NAMALWA (cell line): Measurements from ENCODE around the gene PCDHB1.

Experiments used
- DNase-seq: peaks from one replicate; pipeline ENCODE4 v3.0.0-alpha.2; 2015; ENCODE audit warnings: low spot score

PCDHB1 gene

DNA sequence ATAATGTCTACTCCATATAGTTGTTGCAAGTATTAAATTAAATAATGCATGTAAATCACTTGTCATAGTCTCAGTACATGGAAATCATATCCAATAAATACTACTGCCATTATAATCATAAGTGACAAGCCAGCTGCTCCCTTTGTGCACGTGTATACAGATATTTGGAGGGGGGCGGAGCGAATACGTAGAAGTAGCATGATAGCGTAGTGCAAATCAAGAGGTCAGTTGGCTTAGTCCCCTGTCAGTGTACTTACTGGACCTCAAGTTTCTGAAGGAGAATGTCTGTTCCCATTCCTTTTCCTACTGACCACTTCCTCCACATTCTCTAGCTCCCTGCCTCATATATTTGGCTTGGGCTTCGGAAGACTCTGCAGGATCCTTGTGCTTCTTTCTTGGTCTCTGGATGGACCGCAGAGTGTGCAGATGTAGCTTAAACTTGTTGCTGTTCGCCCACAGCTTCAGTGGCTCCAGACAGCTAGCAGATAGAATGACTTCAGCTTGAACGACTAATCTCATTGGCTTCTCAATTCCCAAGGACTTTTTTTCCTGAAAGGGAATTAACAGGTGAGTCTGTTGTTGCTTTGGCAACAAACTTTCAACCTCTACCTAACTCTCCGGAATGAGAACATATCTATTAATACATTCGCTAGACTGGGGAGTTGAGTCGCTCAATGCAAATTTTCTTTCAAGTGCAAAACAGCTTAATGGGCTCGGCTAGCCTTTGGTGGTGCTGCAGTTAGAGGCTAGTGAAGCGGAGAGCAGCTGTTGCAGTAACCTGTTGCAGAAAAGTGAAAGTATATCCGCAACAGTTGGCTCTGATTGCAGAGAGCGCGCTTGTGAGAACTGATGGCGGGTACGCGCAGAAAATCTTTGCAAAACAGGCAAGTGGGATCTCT is at the start of gene PCDHB1:
Gene PCDHB1, plus strand, starts transcription at position 753 of the 899 bp plus-strand sequence. Its CDS starts 97 bp downstream, at position 850.
- DNase-seq: no peak

DNA sequence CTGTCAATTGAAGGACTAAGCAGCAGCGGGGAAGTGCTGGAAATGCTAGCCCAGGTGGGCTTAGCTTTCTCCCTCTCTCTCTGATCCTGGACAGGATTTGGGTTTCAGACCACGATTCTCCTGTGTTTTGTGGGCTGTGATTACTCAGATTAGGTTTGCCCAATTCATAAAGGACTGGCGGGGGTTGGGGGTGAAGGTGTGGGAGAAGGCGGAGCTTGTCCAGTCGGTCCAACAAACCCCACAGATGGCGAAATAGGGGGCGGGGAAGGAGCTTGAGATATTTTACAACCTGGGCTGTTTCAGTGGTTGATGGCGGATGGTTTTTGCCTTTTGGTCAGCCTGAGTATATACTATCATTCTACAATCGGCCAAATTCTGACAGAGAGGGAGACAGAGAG is 49.7 kb upstream of the PCDHB1 start:
- no peak for DNase-seq

DNA sequence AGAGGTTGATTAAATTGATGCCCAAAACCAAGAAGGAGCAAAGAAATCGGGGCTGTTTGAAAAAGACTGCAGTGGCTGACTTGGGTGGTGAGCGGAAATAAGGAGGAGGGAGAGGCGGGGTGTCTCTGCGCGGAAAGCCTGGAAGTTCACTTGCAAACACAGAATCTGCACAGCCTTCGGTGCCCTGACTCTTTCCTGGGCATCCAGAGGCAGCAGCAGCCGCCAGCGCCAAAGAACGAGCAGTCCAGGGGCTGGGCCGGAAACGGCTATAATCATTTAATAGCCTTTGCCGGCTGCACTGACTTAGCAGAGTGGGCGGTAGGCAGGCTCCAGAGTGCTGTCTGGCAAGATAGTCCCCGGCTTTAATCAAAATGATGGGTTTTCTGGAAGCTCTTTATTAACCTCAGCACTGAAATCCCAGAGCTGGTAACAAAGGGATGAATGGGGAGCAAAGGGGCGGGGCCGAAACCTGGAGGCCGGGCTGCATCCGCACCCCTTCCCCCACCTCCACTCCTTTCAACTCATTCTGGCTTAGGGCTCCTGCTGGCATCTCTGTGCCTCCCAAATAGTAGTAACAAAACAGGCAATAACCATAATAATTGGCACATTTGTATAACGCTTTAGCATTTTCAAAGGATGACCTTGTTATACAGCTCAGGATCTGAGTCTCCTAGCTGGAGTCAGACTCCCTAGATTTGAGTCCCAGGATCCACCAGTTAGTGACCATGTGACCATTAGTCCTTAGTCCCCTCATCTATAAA is 49.1 kb upstream of the PCDHB1 start:
- no peak for DNase-seq

- DNase-seq: no peak
Observed at GRCh38 chr5:141002605-141002965, 48.6 kb upstream of the PCDHB1 start.

GRCh38 chr5:141003031-141003430 is 48.1 kb upstream of the PCDHB1 start:
- no peak for DNase-seq

DNA sequence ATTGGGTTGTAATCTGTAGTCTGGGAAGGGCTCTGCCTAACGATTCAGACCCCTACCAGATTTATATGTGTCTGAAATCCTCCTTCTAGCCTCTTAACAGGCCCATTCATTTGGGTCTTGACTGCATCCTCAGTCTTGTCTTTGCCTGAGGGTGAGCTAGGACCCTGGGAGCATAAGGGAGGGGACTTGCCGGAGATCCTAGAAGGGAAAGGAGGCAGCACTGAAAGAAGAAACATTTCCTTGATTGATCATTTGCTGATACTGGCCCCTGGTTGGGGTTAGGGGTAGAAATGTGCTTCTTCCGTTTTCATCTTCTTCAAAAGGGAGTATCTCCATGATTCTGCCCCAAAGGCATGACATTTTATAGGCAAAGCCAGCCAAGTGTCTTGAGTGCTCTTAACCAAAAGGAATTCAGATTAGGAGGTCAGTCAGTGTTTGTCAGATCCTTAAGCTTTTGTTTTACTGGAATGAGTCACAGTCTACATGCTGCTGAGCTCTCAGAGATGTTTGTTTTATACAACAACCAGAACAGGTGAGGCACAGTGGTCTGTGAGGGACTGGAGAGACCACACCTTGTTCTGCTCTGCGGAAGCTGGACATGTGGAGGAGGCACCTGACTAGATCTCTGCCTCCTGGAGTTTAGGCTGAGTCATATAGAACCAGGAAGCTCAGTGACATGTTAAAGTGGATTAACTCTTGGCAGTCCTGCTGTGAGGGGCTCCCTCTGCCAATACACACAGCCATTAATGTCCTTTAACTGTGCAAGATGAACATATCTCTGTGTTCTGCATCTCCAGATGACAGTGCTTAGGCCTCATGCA is 47.2 kb upstream of the PCDHB1 start:
- no peak for DNase-seq

DNA sequence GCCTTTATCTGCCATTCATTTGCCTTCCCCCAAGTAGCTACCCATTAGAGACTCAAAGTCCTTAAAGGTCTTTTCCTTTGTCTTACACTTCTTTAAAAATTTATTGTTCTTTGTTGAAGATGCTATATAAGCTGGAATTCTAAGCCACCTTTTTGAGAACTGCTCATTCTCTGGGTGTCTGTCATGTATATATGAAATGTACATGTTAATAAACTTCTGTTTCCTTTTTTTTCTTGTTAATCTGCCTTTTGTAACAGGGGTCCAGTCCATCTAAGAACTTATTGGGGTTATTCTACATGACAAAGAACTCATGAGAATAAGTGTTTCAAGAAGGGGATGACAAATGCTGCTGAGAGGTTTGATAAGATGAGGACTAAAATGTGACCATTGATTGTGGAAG is 43.4 kb upstream of the PCDHB1 start:
- no peak for DNase-seq

- no peak for DNase-seq
Observed at GRCh38 chr5:141010047-141010793, 41.0 kb upstream of the PCDHB1 start.

DNA sequence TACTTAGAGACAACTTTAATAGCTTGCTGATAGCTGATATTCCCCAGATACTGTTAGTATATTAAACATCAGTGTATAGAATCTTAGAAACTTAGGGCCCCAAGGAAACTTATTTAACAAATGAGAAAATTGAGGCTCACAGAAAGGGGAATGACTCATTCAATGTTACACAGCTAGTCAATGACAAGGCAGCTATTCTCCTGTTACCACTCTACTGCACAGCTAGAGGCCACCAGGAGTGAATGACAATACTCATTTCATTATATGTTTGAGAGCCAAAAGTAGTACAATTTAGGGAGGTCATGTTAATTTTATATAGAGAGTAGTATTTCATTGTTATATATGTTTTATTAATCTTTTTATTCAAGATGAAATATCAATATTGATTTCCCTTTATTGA is 33.2 kb upstream of the PCDHB1 start:
- no peak for DNase-seq

DNA sequence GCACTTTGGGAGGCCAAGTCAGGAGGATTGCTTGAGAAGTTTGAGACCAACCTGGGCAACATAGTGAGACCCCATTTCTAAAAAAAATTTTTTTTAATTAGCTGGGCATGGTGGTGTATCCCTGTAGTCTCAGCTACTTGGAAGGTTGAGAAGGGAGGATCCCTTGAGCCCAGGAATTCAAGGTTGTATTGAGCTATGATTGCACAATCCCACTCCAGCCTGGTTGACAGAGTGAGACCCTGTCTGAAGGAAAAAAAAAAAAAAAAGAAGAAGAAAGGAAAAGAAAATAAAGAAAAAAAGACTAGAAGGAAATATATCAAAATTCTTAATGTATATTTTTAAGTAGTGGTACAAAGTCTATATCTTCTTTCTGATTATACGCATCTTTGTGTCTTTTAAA is 28.8 kb upstream of the PCDHB1 start:
- DNase-seq: no peak

- no peak for DNase-seq
Observed at GRCh38 chr5:141031006-141031405, 20.2 kb upstream of the PCDHB1 start.

- no peak for DNase-seq
Observed at GRCh38 chr5:141032626-141033025, 18.5 kb upstream of the PCDHB1 start.

GRCh38 chr5:141039061-141039460 is 12.1 kb upstream of the PCDHB1 start:
- no peak for DNase-seq

GRCh38 chr5:141039517-141039916 is 11.7 kb upstream of the PCDHB1 start:
- DNase-seq: no peak

- DNase-seq: no peak
Observed at GRCh38 chr5:141040093-141040770, 10.9 kb upstream of the PCDHB1 start.

DNA sequence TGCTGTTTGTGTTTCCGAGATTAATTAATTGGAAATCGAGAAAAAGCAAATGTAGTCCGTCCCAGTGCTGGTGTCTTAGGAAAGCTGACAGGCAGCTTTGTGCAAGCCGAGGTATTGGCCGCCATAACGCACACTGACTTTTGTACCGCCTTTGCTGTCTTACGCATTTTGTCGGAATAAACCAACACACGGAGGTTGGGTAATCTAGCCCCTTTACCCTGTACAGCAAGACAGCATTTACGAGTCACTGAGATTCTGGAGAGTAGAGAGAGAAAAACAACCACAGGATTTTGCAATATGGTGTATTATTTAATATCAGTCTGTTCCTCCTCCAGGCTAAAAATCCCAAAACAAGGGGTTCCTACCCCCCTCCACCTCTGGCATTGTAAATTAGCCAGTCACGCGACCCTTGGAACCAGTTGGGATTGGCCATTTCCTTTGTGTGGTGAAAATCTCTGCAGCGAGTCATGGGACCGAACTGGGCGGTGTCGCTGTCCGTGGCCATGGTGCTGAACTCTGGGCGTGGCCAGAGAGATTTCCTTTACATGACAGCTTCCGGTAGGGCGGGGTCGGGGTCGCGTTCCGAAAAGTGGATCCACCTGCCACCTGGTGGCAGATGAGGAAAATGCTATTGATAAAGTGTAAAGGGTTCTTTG is 10.3 kb upstream of the PCDHB1 start:
- DNase-seq: peak; percentile 92

GRCh38 chr5:141041427-141041785 is 9.8 kb upstream of the PCDHB1 start:
- DNase-seq: no peak

- no peak for DNase-seq
Observed at GRCh38 chr5:141042555-141042954, 8.6 kb upstream of the PCDHB1 start.

- DNase-seq: no peak
Observed at GRCh38 chr5:141051521-141051866, 320 bp downstream of the PCDHB1 start.

- no peak for DNase-seq
Observed at GRCh38 chr5:141077826-141078225, 26.7 kb downstream of the PCDHB1 start.

GRCh38 chr5:141082228-141082627 is 31.1 kb downstream of the PCDHB1 start:
- no peak for DNase-seq
